Fibroblast of gingiva (primary cell): ENCODE measurements around the gene KIF1B.
A peak's percentile ranks its signal among the peaks of the same experiment; 100 is the strongest.
"Not testable (repeated sequence)": the region's sequence is repeated elsewhere in the genome, so short reads cannot be mapped to it uniquely, and the experiment has no call there.

Experiments
- DNase-seq: peaks from one replicate; pipeline ENCODE4 v3.0.0-alpha.2; 2011; ENCODE audit warnings: low read depth

The KIF1B gene

DNA sequence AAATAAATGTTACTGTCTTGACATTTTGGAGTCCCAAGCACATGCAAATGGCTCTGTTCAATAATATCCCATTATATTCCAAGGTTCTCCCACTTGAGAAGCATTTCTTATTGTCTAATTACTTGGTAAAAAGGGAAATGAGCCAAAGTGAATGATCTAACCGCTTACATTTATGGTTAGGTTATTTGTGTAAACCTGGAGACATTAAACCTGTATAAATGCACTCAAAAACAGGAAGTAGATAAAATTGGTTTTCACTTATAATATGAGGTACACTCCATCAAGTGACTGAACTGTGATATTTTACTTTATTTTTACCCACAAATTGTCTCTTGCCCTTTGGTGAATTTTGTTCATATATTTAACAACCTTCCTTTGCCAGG lies 26.8 kb downstream of the KIF1B start:
- DNase-seq, result no peak

DNA sequence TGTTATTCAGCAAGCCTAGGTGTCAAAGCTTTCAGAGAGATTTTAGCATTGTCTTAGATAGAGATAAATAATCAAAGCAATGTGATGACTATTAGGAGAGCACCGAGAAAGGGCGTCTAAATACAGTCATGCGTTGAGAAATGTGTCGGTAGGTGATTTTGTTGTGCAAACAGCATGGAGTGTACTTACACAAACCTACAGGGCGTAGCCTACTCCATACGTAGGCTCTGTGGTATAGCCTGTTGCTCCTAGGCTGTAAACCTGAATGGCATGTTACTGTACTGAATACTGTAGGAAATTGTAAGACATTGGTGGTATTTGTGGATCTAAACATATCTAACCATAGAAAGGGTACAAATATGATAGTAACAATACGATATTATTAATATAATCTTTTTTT lies 31.8 kb downstream of the KIF1B start:
- DNase-seq, result no peak

DNA sequence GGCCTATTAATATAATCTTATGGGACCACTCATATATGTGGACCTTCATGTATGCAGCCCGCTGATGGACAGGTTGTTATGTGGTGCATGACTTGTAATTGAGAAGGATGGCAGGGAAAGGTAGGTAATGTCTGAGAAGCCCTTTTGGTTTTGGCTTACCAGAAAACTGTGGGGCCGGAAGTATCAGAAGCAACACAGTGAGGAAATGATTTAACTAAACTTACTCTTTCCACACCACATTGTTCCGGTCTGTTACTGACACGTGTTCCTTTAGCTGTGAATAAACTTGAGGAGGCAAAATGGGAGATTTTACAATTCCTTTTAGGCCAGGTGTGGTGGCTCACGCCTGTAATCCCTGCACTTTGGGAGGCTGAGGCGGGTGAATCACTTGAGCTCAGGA lies 32.4 kb downstream of the KIF1B start:
- no peak for DNase-seq

DNA sequence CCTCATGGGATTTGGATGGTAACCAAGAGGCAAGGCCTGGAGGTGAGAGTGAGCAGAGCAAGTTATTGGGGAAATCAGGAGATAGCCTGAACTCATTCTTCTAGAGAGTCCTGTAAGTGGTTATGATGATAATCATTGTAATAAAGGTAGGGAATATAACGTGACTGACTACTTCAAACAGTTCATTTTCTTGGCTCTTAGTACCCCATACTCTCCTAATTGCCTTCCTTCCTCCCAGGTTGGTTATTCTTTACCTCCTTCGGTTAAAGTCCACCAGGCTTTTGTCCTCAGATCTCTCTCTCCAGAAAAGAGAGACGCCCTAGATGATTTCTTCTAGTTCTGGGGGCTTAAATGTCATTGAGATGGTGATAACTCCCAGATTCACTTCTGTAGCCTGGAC lies 35.3 kb downstream of the KIF1B start:
- DNase-seq, result no peak

DNA sequence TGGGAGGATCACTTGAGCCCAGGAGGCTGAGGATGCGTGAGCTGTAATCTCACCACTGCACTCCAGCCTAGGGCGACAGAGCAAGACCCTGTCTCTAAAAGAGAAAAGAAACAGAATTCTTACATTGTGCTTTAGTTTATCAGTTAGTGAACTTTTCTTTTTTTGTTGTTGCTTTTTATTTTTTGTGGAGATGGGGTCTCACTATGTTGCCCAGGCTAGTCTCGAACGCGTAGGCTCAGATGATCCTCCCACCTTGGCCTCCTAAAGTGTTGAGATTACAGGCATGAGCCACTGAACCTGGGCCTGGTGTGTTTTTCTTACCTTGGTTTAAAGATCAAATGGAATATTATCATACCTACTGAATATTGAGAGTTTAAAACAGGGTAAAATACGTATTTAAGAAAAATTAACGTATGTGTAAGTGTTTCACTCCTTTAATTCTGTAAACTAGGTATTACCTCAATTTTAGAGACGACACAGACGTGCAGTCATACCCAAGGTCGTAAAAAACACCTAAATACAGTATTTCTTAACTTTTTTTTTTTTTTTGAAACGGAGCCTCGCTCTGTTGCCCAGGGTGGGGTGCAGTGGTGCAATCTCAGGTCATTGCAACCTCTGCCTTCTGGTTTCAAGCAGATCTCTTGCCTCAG lies 39.6 kb downstream of the KIF1B start:
- DNase-seq, result no peak

DNA sequence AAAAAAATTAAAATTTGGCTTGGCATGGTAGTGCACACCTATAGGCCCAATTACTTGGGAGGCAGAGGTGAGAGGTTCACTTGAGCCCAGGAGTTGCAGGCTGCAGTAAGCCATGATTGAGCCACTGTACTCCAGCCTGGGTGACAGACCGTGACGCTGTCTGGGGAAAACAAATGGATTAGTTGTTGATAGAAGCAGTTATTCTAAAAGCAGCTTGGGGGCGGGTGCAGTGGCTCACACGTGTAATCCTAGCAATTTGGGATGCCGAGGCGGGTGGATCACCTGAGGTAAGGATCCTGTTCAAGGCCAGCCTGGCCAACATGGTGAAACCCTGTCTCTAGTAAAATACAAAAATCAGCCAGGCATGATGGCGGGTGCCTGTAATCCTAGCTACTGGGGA lies 40.3 kb downstream of the KIF1B start:
- no peak for DNase-seq

DNA sequence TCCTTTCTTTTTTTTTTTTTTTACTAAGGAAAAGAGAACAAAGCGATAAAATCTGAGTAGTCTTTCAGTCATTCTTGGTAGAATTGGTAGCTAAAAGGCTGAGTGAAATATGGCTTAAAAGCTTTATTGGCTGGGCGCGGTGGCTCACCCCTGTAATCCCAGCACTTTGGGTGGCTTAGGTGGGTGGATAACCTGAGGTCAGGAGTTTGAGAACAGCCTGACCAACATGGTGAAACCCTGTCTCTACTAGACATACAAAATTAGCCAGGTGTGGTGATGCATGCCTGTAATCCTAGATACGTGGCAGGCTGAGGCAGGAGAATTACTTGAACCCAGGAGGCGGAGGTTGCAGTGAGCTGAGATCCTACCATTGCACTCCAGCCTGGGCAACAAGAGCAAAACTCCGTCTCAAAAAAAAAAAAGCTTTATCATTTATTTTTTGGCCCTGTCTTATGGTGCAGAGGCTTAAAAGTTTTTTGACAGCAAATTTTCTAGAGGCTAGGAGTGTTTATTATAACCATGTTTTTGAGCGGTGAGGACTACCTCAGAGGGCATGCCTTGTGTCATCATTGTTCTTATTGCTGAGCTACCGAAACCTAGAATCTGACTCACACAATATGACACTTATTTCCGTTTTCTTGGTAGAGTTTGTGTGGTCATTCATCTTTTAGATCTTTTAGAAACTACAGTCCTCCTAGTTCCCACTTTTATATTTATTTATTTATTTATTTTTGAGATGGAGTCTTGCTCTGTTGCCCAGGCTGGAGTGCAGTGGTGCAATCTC lies 41.1 kb downstream of the KIF1B start:
- DNase-seq, result peak; percentile 6

DNA sequence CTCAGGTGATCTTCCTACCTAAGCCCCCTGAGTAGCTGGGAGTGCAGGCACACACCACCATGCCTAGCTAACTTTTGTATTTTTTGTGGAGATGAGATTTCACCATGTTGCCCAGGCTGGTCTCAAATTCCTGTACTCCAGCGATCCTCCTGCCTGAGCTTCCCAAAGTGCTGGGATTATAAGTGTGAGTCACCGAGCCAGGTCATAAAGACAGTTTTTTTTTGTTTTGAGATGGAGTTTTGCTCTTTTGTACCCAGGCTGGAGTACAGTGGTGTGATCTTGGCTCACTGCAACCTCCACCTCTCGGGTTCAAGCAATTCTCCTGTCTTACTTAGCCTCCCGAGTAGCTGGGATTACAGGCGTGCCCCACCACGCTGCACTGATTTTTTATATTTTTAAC lies 42.1 kb downstream of the KIF1B start:
- DNase-seq, result peak; percentile 1

DNA sequence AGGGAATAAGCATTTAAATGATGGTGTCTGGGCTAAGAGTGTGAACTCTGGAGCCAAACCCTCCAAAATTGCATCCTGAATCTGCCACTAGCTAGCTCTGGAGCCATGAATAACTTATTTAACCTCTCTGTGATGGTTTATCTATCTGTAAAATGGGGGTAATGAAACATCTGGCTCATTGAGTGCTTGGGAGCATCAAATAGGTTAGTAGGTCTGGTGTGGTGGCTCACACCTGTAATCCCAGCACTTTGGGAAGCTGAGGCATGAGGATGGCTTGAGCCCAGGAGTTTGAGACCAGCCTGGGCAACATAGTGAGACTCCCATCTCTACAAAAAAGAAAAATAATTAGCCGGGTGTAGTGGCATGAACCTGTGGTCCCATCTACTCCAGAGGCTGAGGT lies 42.8 kb downstream of the KIF1B start:
- no peak for DNase-seq

DNA sequence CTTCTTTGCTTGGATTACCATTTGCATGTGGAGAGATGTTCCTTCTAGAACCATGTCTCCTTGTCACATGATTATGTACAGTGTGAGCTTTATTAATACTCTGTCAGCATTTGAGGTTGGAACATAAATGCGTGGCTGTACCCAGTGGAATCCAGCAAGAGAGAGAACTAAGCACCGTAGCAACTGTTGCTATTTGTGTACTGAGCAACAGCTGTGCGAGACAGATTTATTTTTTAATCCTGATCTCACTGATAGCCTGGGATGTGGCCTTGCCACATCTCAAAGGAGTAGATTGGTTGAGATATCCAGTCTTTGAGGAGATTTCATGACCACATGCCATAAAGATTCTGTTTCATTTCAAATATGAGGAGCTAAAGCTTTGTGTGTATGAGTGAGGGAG lies 43.4 kb downstream of the KIF1B start:
- peak; percentile 83 for DNase-seq

DNA sequence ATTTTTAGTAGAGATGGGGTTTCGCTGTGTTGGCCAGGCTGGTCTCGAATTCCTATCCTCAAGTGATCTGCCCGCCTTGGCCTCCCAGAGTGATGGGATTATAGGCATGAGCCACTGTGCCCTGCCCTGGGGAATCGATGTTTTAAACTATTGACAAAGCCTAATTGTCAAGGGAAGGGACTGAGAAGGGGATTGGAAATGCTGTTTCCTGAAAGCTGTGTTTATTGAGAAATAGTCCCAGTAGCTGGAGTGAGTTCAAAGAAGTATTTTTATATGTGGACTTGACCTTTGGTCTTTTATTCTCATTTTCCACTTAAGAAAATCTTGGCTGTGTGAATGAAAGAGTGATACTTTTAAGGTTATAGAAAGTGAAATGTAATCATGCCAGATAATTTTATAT lies 47.5 kb downstream of the KIF1B start:
- DNase-seq, result peak; percentile 59

DNA sequence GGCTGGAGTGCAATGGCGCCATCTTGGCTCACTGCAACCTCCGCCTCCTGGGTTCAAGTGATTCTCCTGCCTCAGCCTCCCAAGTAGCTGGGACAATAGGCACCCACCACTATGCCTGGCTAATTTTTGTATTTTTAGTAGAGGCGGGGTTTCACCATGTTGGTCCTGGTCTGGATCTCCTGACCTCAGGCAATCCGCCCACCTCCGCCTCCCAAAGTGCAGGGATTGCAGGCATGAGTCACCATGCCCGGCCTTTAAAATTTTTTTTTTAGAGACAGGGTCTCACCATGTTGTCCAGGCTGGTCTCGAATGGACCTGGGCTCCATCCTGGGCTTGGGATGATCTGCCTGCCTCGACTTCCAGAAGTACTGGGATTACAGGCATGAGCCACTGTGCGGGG lies 49.2 kb downstream of the KIF1B start:
- DNase-seq, result not testable (repeated sequence)

DNA sequence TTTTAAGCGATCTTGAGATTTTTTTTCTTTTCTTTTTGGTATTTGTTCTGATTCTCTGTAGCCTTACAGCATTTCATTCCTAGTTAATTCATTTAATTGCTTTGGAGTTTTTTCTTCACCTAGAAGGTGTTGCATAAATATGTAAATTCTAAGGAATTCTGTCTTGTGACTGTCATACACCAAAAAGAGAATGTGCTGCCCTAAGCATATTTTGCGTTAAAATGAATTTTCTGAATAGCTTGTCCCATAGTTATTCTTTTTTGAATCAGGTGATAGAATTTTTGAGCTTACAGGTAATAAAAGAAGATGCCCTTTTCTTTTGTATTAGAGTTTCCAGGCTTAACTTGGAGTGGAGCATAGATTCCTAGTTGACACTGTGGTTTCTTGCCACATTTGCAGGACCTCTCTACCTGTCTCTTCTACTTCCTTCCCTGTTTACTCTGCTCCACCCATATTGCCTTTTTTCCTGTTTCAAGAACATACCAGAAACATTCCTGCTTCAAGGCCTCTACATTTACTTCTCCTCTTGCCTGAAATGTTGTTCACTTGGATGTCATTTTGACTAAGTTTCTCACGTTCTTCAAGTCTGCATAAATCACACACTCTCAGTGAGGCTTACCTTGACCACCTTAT lies 53.2 kb downstream of the KIF1B start:
- no peak for DNase-seq

DNA sequence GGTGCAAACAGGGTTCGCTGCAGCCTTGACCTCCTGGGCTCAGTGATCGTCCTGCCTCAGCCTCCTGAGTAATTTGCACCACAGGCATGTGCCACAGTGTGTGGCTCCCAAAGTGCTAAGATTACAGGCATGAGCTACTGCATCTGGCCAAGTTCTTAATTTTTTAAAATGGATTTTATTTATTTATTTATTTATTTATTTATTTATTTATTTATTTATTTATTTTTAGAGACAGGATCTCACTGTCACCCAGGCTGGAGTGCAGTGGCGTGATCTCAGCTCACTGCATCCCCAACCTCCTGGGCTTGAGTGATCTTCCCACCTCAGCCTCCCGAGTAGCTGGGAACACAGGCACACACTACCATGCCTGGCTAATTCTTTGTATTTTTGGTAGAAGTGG lies 54.7 kb downstream of the KIF1B start:
- DNase-seq, result no peak

DNA sequence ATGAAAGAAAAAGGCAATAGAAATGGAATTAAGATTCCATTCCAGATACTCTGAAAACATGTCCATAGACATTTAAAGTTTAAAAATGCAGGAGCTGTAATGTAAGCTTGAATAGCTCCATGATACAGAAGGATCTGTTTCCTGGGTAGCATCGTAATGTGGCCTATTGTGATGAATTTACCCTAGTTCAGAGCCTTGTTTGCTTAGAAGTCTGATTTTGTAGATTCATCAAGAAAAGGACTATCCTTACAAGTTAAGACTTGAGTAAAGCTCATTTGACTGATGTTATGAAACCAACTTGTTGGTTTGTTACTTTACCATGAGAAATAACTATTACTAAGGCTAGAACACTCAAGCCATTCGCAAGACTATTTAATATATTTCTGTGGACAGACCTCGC lies 55.5 kb downstream of the KIF1B start:
- no peak for DNase-seq

DNA sequence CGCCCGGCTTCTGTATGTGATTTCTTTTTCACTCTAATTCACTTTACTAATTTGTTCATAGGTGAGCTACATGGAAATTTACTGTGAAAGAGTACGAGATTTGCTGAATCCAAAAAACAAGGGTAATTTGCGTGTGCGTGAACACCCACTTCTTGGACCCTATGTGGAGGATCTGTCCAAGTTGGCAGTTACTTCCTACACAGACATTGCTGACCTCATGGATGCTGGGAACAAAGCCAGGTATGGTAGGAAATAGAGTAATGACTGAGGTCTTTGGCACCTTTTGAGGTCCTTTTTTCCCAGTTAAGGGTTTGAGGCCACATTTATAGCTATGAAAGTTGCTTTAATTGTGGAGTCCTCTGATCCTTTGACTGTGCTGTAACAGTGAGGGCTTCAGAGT lies 56.9 kb downstream of the KIF1B start:
- DNase-seq, result peak; percentile 2

DNA sequence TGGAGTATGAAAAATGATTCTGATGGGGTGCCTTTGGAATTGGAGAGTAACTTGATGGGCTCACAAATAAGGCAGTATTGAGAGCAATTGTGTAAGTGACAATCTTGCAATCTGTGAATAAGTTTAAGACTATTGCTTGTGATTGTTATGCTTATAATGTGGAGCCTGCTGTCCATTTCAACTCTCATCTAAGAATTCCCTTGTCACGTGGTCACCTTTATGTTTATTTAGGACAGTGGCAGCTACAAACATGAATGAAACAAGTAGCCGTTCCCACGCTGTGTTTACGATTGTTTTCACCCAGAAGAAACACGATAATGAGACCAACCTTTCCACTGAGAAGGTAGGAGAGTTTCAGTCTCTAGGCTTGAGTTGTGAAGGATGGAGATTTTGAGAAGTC lies 57.6 kb downstream of the KIF1B start:
- no peak for DNase-seq

DNA sequence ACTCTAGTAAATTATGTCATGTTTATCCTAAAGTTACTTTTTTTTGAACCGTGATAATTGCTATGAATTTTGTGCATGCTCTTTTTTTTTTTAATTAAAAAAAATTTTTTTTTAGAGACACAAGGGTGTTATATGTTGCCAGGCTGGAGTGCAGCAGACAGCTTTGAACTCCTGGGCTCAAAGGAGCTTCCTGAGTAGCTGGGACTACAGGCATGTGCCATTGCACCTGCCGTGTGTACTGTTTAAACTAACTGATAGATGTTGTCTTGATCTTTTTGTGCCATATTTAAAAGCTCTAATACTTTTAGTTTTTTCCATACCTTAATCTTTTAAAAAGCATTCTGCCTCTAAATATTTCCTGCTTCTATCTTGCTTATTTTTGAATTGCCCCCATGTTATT lies 60.7 kb downstream of the KIF1B start:
- DNase-seq, result no peak

DNA sequence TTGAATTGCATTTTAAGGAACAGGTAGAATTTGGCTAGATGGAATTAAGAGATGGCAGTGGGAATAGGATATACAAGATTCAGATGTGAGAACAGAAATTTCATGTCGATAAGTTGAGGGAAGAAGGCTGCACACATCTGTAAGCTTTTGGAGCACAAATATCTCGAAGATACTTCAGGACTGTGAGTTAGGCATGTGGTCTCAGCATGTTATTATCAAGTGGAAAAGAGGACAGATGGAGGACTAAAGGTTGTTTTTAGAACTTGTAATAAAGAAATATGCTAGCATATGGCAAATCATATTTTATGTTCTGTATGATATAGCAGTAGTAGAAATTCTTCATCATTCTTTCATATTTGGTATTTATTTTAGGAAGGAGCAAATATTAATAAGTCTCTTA lies 61.5 kb downstream of the KIF1B start:
- no peak for DNase-seq

DNA sequence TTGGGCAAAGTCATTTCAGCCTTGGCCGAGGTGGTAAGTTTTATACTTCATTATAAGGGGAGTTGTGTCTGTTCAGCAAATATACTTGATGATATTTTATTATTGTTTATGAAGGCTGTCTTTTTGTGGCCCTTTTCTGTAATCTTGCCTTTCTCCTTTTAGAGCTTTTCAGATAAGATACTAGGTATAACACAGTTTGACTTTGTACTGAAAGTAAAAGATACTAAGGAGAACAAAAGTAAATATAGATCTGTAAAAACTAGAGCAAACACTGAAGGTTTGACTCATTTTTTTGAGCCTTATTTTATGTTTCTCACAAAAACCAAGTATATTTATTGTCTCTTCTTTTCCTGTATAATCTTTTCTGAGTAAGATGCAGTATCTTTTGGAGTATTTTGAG lies 61.9 kb downstream of the KIF1B start:
- no peak for DNase-seq

DNA sequence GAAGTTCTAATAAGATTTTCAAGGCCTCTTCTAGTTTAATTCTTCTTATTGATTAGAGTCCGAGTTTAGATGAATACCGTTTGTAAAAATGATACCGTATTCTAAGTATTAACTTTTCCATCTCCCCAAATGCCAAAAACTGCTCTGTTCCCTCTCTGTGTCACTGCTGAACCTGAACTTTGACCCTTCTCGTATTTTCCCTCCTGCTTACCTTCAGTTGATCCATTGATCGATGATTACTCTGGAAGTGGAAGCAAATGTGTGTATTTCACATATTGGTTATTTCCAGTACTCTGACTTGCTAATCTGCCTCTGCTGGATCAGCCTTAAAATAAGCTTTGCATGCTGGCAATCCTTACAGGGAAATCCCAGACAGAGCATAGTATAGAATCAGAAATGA lies 68.5 kb downstream of the KIF1B start:
- no peak for DNase-seq

DNA sequence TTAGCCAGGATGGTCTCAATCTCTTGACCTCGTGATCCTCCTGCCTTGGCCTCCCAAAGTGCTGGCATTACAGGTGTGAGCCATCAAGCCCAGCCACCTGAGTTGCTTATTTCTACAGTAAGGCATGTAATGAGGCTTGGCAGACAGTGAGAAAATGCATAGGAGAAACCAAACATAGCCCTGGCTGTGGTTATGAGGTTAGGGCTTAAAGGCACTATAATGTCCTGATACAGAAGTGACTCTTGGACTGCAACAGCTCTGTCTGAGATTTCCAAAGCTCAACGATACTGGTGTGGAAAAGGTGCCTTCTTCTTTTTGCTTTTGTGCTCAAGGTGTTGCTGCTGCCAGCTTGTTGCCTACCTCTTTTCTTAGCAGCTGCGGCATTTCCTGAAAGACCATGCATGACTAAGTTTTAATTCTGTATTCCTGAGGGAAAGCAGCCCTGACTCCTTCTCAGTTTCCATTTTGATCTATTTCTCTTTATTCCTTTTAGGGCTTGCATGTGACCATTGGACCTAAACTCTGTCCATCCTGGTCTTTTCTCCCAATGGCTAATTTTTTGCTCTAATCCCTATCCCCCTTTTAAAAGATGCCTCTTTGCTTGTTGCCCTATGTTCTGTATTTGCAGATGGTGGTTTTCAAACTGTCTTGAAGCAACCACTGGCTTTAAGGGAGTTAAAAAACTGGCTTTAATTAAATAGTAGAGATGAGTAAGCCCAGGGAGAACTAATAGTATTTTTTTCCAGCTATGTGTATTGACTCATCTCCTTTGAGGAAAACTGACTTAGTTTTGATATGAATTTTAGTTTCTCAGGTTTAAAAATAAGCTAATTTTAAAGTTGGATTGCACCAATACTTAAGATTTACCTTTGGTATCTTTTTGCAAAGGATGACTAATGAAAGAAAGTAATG lies 70.3 kb downstream of the KIF1B start:
- DNase-seq, result peak; percentile 56
